Limb (tissue), 2 donors: ENCODE measurements around the gene RGS6.

Experiments used
- DNase-seq, 2 donors: peaks; one replicate each; pipeline ENCODE4 v3.0.0-alpha.2; 2016; ENCODE audit errors: extremely low spot score in 2 of 2

RGS6 gene

DNA sequence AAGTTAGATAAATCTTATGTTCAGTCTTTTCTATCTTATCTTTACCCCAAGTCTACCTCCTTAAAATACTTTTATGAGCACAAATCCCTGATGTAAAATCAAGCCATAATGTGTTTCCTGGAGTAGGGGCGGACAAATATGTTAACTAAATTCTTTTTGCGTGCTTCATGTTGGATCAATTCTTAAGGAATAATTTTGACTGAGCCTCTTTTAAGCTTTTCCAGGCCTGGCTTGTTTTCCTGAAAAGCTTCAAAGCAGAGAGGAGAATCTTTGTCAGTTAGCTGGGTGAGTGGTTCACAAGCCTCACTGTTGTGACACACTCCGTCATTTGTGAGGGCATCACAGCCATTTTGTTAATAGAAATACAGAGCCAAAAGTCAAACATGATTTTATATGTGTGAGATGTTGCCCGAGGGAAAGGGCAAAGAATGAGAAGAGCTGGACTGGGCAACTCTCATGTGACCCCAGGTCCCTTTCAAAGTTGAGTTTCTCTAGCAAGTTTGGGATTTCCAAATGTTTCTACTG lies 468.9 kb downstream of the RGS6 start:
- no peak for DNase-seq

DNA sequence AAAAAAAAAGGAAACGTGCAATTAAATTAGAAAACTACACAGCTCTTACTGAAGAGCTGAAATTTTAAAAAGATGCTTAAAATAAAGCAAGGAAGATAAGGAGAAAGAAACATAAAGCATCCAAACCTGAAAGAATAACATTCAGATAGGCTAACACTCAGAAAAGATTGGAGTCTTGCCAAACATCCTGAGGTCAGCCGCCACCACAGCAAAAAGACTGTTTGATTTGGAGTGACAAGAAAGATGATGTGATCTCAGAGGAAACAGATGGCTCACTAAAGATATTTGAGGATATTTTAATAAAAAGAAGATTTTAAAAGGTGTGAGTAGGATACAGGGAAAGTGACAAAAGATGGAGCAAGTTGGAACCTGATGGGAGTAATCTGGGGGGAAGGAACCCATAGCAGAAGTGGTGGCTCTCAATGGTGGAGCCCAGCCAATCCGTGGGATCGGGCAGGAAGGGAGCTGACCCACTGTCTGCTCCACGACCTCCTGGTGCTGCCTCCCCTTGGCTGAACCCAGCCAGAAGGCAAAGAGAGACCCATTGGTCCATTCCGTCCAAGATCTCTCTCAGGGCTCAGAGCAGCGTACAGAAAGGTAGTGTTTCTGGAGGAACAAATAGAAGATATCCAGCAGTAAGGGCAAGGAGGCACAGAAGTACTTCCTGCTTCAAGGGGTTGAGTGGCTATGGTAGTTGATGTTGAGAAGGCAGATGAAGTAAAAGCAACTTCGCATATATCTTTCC lies 469.6 kb downstream of the RGS6 start:
- no peak for DNase-seq

DNA sequence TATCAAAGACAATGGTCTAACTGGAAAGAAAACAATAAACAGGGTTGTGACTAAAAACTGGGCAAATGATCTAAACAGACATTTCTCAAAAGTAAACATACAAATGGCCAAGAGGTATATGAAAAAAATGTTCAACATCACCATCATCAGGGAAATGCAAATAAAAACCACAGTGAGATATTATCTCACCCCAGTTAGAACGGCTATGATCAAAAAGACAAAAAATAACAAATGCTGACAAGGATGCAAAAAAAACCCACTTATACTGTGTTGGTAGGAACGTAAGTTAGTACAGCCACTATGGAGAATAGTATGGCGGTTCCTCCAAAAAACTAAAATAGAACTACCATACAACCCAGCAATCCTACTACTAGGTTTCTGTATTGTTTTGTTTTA lies 470.1 kb downstream of the RGS6 start:
- DNase-seq = no peak

DNA sequence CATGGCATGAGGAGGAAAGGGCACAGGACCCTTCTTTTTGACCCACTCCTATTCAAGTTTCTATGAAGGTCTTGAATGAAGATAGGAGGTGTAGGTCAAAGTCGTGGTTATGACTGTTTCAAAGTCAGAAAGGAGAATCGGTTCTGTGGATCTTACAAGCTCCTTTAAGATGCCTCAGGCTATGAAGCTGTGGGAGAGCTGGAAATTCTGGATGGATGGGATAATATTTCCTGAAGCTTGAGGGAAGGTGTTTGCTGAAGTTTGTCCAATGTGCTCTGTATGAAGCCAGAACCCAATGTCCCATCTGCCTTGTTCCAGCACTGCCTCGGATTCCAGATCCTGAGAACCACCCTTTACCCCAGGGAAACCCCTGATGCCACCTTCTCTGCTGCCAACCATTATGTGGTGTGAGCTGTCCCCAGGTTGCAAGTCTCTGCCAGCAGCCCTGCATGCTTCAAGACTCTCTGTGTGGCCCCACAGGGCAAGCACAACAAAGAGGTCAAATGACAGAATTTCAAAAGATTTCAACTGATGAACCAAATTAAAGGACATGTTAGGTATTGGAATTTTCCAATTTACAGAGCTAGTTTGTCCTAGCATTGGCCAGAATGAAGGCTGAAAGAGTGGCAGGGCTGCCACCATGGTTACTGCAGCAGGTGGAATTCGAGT lies 472.0 kb downstream of the RGS6 start:
- no peak for DNase-seq

DNA sequence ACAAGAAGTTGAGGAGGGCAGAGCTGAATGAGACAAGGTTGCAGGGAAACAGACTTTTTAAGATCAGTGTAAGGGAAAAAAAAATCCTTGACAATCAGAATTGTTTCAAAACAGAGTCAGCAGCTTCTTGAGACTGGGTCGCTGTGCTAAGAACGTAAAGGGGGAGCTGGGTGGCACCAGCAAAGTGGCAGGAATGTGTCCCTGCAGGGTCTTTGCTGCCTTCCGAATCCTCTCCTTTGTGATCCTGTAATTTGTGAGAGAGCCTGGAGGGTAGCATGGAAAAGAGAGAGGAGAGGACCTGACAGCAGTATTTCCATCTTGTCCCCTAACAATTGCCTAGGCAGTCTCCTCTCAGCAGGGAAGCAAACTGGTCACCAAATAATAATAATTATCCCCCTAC lies 472.8 kb downstream of the RGS6 start:
- no peak for DNase-seq

DNA sequence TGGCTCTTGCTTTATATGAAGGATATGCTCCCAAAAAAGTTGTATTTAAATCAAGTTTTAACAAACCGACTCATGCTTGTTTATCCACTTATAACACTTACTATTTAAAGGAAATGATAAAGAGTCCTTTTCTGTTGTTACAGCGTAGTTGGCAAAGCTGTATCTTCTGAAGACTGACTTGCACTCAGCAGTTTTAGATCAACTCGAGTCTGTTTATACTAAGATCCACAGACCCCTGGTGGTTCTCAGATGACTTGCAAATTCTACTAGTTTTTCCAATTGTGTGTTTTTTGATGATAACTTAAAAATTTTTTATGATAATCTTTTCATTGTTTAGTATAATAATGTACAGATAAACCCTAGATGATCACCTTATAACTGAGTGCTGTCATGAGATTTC lies 475.8 kb downstream of the RGS6 start:
- DNase-seq = no peak

DNA sequence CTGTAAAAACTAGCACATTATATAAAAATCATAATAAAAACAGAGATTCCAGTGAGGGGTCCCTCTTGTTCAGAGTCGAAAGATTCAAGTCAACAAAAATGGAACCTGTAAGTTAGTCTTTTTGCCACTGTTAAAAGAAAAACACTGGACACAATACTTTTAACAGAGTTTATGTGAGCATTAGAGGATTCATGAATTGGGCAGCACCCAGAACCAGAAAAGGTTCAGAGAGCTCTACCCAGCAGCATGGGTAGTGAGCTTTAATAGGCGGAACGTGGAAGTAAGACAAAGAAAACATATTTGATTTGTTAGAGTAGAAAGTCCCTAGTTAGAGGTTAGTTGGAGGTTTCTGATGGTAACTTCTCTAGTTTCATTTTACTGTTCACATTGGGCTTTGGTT lies 476.8 kb downstream of the RGS6 start:
- DNase-seq = no peak

DNA sequence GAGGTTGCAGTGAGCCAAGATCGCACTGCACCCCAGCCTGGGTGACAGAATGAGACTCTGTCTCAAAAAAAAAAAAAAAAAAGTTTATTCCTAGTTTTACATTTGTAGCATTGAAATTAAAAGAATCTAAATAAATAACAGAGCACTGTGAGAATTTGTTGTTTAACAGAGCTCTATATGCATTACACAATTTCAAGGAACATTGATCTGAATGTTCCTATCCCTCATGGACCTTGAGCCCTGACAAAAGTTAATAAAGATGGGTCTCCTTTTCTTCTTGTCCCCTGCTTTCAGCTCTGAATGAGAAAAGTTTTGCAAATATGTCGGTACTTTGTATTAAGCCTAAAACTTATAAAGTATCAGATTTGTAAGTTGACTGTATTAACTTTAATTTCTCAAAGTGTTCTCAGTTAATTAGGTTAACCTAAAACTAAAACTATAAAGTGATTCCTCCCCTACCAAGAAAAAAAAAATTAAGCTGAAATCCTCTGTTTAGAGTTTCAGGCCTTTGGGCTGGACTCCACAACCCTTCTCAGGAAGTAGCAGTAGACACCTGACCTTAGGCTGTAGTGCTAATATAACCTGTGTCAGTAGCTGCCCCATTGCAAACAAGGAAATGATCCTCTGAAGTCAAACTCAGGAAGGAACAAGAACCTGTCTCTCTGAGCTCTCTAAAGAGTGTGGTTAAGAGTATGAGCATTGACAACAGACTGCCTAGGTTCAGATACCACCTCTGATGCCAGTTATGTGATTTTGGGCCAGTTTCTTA lies 484.0 kb downstream of the RGS6 start:
- no peak for DNase-seq

DNA sequence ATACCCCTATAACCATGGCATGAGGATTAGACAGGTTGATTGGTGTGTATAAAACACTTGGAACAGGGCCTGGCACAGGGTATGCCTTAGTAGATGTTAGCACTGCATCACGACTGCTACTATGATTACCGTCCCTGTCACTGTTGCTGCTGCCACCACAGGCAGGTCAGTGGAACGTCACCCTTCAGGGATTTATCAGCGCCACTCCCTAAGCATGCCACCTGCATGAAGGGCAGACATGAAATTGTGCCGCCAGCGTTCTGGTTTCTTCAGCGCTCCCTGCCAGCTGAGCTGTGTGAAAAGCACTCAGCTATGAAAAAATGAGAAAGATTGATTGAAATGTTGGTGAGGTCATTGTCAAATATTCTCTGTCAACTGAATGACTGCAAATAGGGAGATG lies 484.7 kb downstream of the RGS6 start:
- DNase-seq = no peak

DNA sequence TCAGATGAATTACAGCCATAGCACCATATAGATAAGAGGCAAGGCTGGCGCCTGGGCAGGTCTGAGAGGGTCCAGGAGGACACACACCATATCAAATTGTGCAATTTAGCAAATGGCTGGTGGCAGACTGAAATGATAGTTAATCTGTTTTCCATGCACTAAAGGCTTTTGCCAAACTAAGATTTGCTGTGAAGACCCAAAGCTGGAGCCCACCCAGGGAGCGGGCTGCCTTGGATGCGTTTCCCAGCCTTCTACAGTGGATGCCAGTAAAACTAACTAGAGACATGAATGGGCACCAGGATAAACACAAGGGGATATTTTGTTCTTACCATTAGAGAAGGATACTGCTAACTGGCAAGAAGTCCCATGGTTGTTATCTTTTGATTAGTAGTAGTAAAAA lies 486.6 kb downstream of the RGS6 start:
- DNase-seq = no peak

DNA sequence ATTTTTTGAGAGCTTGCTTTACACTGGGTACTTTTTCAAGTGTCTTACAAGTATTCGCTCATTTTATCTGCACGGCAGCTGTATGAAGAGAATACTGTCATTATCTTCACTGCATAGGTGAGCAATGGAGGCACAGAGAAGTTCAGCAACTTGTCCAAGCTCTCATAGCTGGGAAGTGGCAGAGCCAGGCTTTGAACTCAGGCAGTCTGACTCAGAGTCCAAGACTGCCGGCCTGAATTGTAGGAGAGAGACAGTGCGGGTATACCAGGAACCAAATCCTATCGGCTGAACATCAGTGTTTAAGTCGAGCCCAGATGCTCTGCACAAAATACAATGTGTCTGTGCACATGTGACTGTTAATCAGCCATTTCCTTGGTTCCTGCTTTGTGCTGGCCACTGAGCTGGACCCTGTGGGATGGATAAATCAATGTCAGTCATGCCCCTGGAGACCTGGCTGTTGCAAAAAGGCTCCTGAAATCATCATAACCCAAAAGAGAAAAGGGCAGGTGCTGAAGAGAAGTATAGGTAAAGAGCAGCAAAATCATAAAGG lies 487.1 kb downstream of the RGS6 start:
- no peak for DNase-seq

DNA sequence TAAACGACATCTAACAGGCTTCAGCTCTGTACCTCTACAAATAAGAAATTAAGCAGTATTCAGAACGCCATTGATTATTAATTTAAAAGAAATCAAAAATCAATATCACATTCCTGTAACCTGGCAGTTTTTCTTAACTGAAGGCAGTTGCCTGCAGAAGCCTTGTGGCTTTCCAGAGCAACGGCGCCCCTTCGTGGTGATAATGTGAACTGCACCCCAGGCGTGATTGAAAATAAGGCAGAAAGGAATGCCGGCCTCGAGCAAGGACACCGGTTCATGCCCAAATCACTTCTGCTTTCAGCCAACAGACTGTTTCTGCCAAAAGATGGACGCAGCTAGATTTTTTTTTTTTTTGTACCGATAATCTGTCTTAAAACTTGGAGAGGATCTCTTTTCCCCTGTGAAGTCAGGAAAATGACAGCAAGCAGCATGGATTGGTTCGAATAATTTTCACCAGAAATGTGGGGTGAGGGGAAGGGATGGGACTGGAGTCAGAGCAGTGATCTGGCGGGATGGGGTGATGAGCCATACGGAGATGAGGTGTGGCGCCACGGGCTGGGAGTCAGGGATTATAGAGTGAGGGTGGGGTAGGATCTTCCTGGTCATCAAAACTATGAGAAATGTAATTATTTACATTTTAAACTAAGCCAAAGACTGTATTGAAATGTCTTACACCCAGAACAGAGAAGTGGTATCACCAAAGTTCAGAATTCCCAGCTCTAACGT lies 488.7 kb downstream of the RGS6 start:
- peak; percentile 68 to 91 for DNase-seq

DNA sequence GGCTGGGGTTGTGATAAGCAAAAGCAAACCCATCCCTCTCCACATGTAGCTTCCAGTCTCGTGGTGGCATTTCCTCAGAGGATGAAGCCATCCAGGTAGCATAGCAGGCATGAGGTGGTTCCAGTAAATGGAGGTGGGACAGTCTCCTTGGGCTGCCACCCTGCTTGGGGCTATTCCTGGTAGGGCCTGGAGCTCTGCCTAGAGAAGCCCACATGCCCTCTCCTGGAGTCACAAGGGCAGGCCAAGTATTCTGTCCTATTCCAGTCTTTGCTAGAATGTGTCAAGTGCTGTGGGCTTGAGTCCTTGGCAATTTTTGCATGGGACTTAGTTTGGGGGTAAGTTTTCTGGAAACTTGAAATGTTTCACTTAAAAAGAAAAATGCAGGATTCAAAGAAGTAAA lies 491.7 kb downstream of the RGS6 start:
- no peak for DNase-seq

DNA sequence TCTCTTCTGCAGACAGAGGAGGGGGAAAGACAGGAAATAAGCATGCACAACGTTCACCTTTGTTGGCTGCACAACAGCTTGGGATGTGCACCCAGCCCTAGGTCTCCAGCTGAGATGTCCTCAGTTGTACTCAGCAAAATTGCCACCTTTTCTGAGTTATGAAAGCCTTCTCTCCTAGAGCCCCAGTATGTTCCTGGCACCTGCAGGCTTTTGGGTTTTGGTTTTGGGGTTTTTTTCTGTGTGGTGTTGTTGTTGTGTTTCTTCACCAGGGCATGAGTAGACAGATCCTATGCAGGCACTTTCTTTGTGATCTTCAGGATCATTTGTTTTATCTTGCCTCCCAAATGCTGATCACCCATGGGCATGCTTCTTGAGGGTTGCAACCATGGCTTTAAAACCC lies 498.2 kb downstream of the RGS6 start:
- no peak for DNase-seq

DNA sequence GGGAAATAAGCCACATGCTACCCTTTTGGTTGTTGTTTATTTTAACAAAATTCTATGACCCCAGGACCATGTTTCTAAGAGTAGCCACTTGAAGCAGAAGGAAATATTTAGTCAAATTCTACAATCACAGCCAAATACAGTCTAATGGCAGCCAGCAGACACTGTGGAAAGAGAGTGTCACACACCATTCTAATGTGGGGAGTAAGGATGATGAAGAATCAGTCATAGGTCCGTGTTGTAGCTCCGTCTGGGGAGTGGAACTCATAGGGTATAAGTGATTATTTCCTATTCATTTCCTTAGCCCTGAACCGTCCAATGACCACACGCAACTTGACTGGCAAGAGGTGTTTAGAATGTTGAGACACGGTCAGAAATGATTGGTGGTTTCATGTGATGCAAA lies 500.5 kb downstream of the RGS6 start:
- DNase-seq = no peak

DNA sequence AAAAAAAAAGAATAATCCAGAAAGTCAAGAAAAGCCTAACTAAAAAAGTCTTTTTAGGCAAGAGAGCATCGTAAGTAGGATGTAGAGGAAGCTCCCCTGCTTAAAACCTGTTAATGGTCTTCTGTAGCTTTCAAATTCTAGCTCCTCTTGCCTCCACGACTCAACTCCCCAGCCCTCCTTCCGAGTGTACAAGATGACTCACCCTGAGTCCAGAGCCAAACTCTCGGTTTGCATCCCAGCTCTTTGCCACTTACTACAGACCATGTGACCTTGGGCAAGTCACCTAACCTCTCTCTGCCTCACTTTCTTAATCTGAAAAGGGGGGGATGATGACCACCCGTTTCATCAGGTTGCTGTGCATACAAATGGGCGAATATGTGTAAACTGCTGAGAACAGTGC lies 501.3 kb downstream of the RGS6 start:
- DNase-seq = no peak

DNA sequence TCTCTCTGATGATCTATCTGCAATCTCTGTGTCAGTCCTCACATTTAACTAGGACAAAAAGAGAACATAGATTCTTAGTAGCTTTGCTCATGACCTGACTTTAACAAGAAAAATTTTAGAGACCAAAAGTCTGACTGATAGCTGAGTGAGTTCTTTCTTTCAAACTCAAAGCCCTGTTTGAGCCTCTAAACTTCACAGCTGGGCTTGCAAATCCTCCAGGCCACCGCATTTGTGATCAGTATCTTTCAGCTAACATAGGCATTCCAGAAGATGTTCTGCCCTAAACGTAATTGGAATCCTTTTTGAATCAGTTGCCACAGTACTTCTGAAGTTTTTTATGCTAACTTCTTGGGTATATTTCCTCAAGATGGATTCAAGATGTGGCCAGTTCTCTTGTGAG lies 502.6 kb downstream of the RGS6 start:
- no peak for DNase-seq

DNA sequence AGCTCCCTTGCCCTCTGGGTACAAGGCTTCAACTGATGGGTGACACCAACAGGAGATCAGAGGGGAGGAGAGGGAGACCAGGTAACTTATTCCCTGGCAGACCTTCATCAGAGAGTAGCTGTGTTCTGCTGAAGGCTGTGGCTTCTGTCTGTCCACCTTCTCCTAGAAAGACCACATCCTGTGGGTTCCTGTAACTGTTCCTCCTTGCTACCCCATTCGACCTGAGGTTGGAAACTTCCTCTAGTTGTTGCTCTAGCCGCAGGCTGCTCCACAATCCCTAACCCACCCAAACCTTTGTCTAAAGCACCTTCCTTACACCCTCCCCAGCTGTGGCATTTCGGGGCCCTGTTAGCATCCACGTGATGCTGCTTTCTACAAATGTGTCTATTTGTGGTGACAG lies 507.5 kb downstream of the RGS6 start:
- DNase-seq = no peak

DNA sequence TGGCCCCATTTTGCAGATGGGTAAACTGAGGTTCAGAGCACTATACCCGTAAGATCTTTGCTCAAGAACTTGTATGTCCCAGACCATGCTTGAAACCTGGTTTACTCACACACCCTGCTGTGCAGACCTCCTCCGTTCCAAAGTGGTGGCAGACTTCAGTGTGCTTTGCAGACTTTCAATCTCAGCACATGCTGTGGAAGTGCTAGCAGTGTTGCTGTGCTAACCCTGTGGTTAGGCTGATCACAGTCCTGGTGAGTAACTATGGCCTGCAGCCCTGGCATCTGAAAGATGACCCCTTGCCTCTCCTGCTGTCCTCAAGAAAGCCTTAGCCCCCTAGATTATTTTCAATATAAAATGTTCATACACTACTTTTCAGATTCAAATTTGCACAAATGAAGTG lies 511.0 kb downstream of the RGS6 start:
- DNase-seq = no peak

DNA sequence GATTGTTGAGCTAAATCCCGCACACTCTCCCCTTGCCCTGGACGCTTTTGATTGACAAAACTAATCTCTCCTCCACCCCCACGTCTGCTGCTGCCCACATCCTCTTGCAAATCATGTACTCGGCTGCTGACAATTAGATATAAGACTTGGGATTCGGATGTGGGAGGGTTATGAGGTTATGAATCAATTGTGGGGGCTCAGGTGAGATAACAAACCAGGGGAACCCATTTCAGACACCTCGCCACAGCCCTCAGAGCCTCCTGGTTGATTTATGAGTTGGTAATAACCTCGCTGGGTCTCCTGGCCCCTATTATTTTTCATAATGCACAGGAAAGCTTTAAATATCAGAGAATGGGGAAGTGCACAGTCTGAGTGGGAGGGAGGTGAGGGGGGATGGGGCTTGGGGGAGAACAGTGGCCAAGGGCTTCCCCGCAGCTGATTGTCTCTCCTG lies 511.8 kb downstream of the RGS6 start:
- no peak for DNase-seq

DNA sequence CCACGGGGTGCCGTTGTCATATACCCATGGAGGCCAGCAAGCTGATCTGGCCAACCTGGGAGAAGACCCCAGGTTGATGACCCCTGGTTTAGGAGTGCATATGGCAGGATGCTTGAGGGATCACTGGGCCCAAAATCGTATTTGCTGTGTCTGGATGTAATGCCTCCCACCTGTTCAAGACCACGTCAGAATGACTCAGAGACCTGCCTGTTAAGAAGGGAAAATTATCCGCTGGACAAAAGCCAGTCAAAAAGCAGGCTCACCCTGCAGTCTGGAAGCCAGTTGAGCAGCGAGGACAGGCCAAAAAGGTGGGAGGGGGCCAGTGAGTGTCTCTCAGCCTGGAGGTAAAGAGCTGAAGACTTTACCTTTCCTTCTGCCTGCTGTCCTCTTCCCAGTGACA lies 512.5 kb downstream of the RGS6 start:
- DNase-seq = no peak
